HEK293T (cell line): ENCODE measurements around the gene SLC18A2.

Experiments used
- ARNT ChIP-seq: fragments of 450-650 bp; IDR thresholded peaks from 2 replicates; pipeline ENCODE4 v1.6.1; 2017; ENCODE audit warnings: mild to moderate bottlenecking
- BHLHE40 ChIP-seq: fragments of 450-650 bp; IDR thresholded peaks from 2 replicates; pipeline ENCODE4 v1.6.1; 2016; ENCODE audit warnings: mild to moderate bottlenecking, moderate library complexity, borderline replicate concordance
- ELF4 ChIP-seq: fragments of 450-650 bp; IDR thresholded peaks from 2 replicates; pipeline ENCODE4 v1.6.1; 2017; ENCODE audit warnings: antibody characterized with exemption
- FOXK2 ChIP-seq: fragments of 450-650 bp; IDR thresholded peaks from 2 replicates; pipeline ENCODE4 v1.6.1; 2016; ENCODE audit warnings: mild to moderate bottlenecking
- FOXM1 ChIP-seq: fragments of 450-650 bp; IDR thresholded peaks from 2 replicates; pipeline ENCODE4 v1.6.1; 2017; ENCODE audit warnings: mild to moderate bottlenecking, borderline replicate concordance
- HDGF ChIP-seq: fragments of 450-650 bp; IDR thresholded peaks from 2 replicates; pipeline ENCODE4 v1.6.1; 2017; ENCODE audit warnings: antibody characterized with exemption, borderline replicate concordance
- NFRKB ChIP-seq: fragments of 450-650 bp; IDR thresholded peaks from 2 replicates; pipeline ENCODE4 v1.6.1; 2016; ENCODE audit warnings: mild to moderate bottlenecking, moderate library complexity
- PKNOX1 ChIP-seq: fragments of 450-650 bp; IDR thresholded peaks from 2 replicates; pipeline ENCODE4 v1.6.1; 2016
- SP1 ChIP-seq: fragments of 450-650 bp; IDR thresholded peaks from 2 replicates; pipeline ENCODE4 v1.6.1; 2017
- SUZ12 ChIP-seq: fragments of 450-650 bp; IDR thresholded peaks from 2 replicates; pipeline ENCODE4 v1.6.1; 2016; ENCODE audit warnings: mild to moderate bottlenecking
- TARDBP ChIP-seq: fragments of 450-650 bp; IDR thresholded peaks from 2 replicates; pipeline ENCODE4 v1.6.1; 2016

- no peak for TF ChIP-seq ELF4
- no peak for TF ChIP-seq SUZ12
- TF ChIP-seq TARDBP: no peak
- no peak for TF ChIP-seq BHLHE40
- no peak for TF ChIP-seq PKNOX1
- no peak for TF ChIP-seq SP1
- no peak for TF ChIP-seq ARNT
- no peak for TF ChIP-seq FOXK2
- no peak for TF ChIP-seq NFRKB
- no peak for TF ChIP-seq HDGF
- no peak for TF ChIP-seq FOXM1
Observed at GRCh38 chr10:117237401-117237991, 3.4 kb upstream of the SLC18A2 start.
